GM18517 (cell line): ENCODE data around the gene RBPMS2.

Experiments used
- ATAC-seq: cut with Tn5 transposase; IDR thresholded peaks from one replicate; pipeline ENCODE4 v1.9.1; 2021; ENCODE audit warnings: mild to moderate bottlenecking, moderate library complexity; ENCODE audit not compliant: unreplicated experiment

RBPMS2 gene

DNA sequence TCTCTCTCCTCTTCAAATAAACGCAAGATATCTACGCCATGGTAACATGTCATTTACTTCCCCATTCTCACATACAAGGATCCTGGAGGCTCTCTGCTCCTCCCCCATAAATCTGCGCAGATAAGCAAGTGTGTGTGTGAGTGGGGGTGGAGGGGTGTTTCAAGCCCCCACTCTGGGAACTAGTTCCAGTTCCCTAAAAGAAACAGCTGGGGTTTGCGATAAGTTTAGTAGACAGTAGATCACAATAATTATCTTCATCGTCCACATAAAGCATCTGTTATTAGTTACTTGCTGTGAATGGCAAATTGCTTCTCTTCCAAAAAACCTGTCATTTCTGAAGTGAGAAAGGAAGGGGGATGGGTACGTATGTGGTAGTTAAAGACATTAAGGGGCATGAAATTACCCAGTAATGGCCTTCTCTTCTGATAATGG lies 79.8 kb downstream of the RBPMS2 start:
- ATAC-seq: no peak

DNA sequence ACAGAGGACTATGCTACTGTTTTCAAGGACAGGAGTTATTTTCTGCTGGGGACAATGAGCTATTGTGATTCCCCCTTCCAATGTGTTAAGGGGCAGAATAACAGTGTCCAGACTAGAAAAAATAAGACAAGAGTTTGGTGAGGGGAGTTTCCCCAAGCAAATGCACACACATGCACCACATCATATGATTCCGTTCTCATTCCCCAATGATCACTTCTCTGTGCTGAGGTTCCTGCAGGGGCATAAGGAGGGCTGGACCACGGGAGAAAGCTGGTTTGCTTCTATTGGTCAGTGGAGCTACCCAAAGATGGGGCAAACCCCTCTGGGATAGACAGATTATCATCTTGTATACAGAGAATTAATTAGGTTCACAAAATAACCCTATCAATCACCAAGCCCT lies 80.6 kb downstream of the RBPMS2 start:
- ATAC-seq: no peak

DNA sequence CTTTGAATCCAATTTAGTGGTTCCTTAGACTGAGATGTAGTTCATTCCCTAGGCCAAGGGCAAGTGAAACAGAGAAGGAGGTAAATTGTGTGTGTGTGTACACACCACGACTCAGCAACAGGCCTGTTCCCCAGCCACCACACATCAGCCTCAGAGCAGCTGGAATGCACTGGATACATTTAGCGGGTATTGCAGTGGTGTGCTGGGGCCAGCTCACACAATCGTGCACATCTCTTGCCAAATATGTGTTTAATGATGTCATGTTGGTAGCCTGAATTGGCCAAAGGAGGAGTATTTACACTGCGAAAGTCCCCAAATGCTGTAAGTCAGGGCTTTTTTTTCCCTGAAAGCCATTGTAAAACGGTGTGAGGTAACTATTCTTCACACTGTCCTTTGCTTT lies 82.3 kb downstream of the RBPMS2 start:
- ATAC-seq: no peak

DNA sequence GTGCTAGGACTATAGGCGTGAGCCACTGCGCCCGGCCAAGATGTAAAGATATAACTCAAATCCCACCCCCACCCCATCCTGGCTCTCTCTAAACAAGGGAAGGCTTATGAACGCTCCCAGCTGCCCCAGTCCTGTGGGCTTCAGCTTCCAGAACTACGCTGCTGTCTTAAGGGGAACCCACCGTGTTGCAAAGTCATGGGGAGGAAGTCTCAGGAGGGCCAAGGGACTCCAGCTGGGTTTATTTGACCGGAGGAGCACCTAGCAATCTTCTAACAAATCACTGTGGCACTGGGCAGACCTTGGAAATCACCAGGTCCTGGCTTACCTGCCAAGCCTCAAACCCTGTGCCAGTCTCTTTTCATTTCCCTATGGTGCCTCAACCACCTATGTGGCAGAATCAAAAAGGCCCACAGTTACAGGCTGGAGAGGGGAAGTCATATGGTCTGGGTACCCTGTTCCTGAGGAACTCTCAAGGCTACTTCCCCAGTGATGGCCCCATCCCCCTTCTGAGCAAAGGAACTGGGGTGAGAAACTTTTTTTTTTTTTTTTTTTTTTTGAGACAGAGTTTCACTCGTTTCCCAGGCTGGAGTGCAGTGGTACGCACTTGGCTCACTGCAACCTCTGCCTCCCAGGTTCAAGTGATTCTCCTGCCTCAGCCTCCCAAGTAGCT lies 83.4 kb downstream of the RBPMS2 start:
- ATAC-seq: no peak

DNA sequence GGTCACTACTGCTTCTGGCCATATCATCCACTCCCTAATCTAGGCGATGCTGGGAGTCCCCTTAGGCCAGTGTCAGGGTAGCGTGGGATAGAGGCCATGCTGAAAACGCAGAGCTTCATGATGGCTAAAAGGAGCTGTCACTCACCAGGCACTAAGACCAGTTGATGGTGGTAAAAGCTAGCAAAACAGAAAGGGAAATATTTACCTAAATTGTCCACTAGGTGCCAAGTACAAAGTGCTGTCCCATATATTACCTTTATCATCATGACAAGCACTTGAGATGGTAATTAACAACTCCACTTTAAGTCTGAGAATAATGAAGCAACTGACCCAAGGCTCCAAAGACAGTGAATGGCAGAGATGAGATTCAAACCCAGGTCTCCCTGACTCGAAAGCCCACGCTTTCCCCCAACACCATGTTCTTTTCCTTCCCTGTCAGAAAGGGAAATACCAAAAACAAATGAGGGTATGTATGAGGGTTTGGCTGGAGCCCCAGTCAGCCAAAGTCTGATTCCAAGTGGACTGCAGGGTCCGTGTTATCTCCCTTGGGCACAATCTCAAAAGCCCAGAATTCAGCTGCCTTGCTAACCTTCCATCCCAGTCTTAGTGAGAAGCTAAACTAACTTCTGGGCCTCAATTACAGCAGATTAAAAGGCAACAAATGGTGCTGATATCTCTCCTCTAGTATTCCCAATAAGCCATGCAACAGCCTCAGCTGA lies 84.7 kb downstream of the RBPMS2 start:
- no peak for ATAC-seq

DNA sequence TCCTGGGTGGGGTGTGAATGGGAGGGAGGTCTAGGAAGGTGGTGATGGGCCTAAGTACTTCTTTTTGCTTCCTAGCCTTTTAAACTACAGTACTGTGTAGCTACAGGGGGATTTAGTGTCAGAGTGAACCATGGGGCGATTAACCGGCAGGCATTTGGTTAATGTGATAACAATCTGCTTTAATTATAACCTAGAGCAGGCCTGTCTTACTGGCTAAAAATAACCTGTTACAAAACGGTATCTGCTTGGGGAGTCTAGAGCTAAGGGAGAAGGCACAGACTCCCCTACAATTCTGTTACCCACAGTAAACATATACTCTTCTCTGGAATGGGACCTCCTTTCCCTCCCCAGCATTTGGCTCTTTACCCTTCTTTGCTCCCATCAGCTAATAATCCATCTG lies 85.4 kb downstream of the RBPMS2 start:
- no peak for ATAC-seq
